Measurements from ENCODE around the gene CCNH. TPM values are rescaled to one million over a fixed set of nuclear protein-coding genes. Genes with fewer than 3 reads are reported as not detected.

Gene CCNH
- total RNA-seq: 53.7 TPM
- long read RNA-seq, transcript CCNH-201 (9 exons, 1,378 nt): major isoform, 39 of 62 reads
- long read RNA-seq, partial matches to known transcripts: 2 of 62 reads
- long read RNA-seq, other reads (novel, unspliced or antisense): 17 of 62 reads

DNA sequence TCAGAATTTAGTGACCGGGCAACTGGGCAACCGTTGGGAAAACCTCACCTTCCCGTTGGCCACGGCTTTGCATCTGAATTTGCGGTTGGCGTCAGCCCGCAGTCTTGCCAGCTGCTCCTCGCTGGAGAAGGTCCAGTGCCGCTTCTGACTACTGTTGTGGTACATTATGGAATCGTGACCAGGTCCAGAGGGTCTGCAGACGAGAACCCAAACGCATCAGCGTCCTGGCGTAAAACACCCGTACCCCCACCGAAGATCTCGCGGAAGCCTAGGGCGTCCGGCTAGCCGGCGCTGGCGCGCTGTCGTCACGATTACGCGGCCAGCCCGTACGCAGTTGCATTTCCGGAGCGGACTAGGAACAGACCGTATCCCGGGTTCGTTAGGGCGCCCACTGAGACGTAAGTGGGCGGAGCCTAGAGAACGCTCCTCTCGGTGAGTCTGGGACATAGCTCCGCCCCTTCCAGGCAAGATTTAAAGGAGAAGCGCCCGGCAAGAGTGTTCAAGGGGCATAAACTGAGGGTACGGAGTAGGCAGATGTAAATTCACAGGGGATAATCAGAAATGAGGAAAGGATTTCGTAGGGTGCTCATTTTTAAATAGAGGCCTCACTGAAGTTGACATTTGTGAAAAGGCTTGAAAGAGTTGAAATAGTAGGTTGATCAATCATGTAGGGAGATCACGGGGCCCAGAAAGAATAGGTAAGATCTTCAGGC, at the start of gene CCNH:
Gene CCNH, minus strand, starts transcription at position 301 of the 713 bp plus-strand sequence. Its CDS starts 136 bp downstream, at position 165.
- Histone ChIP-seq H3K27me3 (ENCODE audit: low read depth) (no peaks in the 10 kb centered on the region), H3K4me1 (peaks cover 27% of the 10 kb centered on the region), H3K27ac (peak within 1 kb of the TSS; percentile 98), H3K9me3 (no peaks in the 10 kb centered on the region), H3K4me3 (peak within 1 kb of the TSS; percentile 73), H3K36me3 (peaks cover 30% of the 10 kb centered on the region)
- TF ChIP-seq, protein P1, sequence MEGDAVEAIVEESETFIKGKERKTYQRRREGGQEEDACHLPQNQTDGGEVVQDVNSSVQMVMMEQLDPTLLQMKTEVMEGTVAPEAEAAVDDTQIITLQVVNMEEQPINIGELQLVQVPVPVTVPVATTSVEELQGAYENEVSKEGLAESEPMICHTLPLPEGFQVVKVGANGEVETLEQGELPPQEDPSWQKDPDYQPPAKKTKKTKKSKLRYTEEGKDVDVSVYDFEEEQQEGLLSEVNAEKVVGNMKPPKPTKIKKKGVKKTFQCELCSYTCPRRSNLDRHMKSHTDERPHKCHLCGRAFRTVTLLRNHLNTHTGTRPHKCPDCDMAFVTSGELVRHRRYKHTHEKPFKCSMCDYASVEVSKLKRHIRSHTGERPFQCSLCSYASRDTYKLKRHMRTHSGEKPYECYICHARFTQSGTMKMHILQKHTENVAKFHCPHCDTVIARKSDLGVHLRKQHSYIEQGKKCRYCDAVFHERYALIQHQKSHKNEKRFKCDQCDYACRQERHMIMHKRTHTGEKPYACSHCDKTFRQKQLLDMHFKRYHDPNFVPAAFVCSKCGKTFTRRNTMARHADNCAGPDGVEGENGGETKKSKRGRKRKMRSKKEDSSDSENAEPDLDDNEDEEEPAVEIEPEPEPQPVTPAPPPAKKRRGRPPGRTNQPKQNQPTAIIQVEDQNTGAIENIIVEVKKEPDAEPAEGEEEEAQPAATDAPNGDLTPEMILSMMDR (IDR thresholded peaks at IDR 0.05): no peak
- DNase-seq: peak; percentile 99
- peak; percentile 99 to 100 for ATAC-seq
- intact Hi-C loops (cut with DNase I): no loop called here

DNA sequence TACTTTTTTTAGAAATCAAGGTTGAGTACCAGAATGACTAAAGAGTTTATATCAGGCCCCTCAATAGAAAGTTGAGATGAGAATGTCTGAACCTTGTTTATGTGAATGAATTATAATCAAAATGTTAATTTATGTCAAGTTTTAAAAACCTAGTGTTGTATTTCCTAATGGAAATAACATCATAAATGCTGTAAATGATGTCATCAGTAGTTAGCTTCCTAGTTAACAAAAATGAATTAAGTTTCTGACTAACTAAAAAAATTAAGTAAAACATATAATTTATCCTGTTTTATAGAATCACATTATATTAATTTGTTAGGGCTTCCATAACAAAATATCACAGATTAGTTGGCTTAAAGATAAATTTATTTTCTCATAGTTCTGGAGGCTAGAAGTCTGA, 45.0 kb upstream of the CCNH start:
- intact Hi-C loops (cut with DNase I): no loop called here
- H3K27ac ChIP-seq: no peak overlapping the region
- TF ChIP-seq, protein P1 (IDR thresholded peaks at IDR 0.05): no peak
- no peaks in the 10 kb centered on the region for H3K27me3 ChIP-seq (ENCODE audit: low read depth)
- H3K9me3 ChIP-seq: no peaks in the 10 kb centered on the region
- H3K36me3 ChIP-seq: no peaks in the 10 kb centered on the region
- H3K4me3 ChIP-seq: no peak overlapping the region
- DNase-seq (no peak), ATAC-seq (no peak)
- no peaks in the 10 kb centered on the region for H3K4me1 ChIP-seq

DNA sequence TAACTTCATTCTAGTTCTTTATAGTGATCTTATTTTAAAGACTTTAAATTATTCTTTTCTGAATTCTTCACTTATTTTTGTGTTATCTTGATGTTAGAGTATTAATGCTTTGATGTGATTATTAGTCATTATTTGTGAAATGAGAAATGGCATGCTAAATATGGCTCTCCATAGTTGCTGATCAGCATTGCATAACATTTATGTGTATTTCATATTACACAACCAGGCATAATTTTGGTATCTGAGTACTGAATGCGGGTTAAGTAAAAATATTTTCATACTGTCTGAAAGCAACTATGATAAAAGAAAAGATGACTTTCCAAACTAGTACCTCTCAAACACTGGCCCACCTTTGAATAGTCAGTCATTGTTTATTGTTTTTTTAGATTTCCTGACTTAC, 41.1 kb upstream of the CCNH start:
- no peaks in the 10 kb centered on the region for H3K4me1 ChIP-seq
- H3K27me3 ChIP-seq (ENCODE audit: low read depth): no peaks in the 10 kb centered on the region
- H3K27ac ChIP-seq: no peak overlapping the region
- H3K9me3 ChIP-seq: no peaks in the 10 kb centered on the region
- ATAC-seq (no peak), DNase-seq (no peak)
- TF ChIP-seq, protein P1 (IDR thresholded peaks at IDR 0.05): no peak
- H3K36me3 ChIP-seq: no peaks in the 10 kb centered on the region
- no peak overlapping the region for H3K4me3 ChIP-seq
- intact Hi-C loops (cut with DNase I): no loop called here

DNA sequence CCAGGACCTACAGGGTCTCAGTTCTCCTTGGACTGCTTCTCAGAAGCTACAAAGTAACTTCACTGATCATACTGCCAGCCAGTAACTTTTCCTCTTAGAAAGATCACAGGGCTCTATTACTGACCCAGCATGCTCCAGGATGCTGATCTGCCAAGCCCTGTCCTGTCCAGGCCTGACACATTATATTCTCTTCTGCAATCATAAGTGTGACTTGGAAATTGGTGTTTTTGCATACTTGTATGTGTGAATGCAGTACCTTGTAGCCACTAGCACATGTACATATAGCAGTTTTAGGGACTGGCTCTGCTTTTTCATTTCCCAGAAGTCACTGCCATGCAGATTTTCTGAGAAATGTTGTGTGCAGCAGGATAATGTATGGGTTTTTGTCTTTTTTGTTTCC, 40.1 kb upstream of the CCNH start:
- TF ChIP-seq, protein P1 (IDR thresholded peaks at IDR 0.05): no peak
- ATAC-seq: no peak
- no peaks in the 10 kb centered on the region for H3K4me1 ChIP-seq
- intact Hi-C loops (cut with DNase I): no loop called here
- no peaks in the 10 kb centered on the region for H3K27me3 ChIP-seq (ENCODE audit: low read depth)
- no peak overlapping the region for H3K27ac ChIP-seq
- DNase-seq: no peak
- H3K9me3 ChIP-seq: no peaks in the 10 kb centered on the region
- no peak overlapping the region for H3K4me3 ChIP-seq
- H3K36me3 ChIP-seq: no peaks in the 10 kb centered on the region

DNA sequence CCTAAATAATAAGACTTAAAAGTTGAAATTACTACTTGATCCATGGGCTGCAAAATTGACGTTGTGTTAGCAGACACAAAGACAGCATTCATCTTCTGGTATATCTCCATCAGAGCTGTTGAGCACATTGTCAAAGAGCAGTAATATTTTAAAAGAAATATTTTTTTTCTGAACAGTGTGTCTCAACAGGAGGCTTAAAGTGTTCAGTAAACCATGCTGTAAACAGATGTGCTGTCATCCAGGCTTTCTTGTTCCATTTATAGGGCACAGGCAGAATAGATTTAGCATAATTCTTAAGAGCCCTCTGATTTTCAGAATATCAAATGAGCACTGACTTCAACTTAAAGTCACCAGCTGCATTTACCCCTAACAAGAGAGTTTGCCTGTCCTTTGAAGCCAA, 29.7 kb upstream of the CCNH start:
- TF ChIP-seq, protein P1 (IDR thresholded peaks at IDR 0.05): no peak
- Histone ChIP-seq H3K36me3 (no peaks in the 10 kb centered on the region), H3K4me1 (no peaks in the 10 kb centered on the region), H3K27me3 (ENCODE audit: low read depth) (no peaks in the 10 kb centered on the region), H3K4me3 (no peak overlapping the region), H3K27ac (no peak overlapping the region), H3K9me3 (no peaks in the 10 kb centered on the region)
- intact Hi-C loops (cut with DNase I): no loop called here
- ATAC-seq: no peak
- DNase-seq: no peak

Data from lower lobe of right lung (tissue), 2 donors.